Activated CD8-positive, alpha-beta memory T cell treated with anti-CD3 and anti-CD28 coated beads, Interleukin-2, amount 50 U/mL, for 24 hours (primary cell): Measurements from ENCODE around the gene POLG.
"Not testable (repeated sequence)": the region's sequence is repeated elsewhere in the genome, so short reads cannot be mapped to it uniquely, and the experiment has no call there.

Experiments used
- DNase-seq: peaks from one replicate; pipeline ENCODE4 v3.0.0-alpha.2; 2020; ENCODE audit errors: extremely low read depth

POLG gene

DNA sequence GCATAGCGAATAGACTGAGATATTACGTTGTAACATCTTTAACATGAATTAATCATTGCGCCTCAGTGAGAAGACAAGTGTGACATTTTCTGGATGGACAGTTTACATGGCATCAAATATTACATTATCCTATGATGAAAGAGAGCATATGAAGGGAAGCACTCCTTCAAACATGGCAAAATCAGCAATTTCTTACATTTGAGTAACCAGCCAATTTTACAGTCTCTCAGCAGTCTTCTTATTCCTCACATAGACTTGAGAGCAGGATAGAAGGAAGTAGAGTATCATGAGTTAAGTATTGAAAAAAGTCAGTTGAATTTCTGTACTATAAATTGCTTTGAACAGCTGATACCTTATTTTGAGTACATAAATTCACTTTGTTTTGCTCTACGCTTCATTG, 52.0 kb downstream of the POLG start:
- no peak for DNase-seq

- DNase-seq, result no peak
These were observed 56.3 kb downstream of the POLG start for GRCh38 chr15:89278307-89278706.

- not testable (repeated sequence) for DNase-seq
These were observed 57.3 kb downstream of the POLG start for GRCh38 chr15:89277281-89277680.
